HCT116 (cell line): ENCODE results near the gene CPA4. TPM values are rescaled to one million over a fixed set of nuclear protein-coding genes. Genes with fewer than 3 reads are reported as not detected.

Experiments
- ATAC-seq: fragments of 200-7000 bp; cut with Tn5 transposase; 2 replicates; pipeline ENCODE4 v1.9.1; 2020; ENCODE audit warnings: mild to moderate bottlenecking, moderate library complexity
- BruUV-seq: library from RNA; stranded (reverse); fragments of 400-500 nt; replicated peaks from 2 replicates; lab custom pipeline; 2021; lab: Mats Ljungman, UMichigan
- CTCF ChIA-PET: fragments of 300-600 bp; sonication (Branson Sonifier 250); formaldehyde crosslinking; loops from one replicate; lab custom pipeline; 2021; ENCODE audit warnings: antibody characterized with exemption; lab: Charles Lee
- POLR2A ChIA-PET: fragments of 300-600, 350-600 bp; sonication (Branson Sonifier 250); formaldehyde crosslinking; loops from one replicate; lab custom pipeline; 2021; ENCODE audit warnings: antibody characterized with exemption; lab: Charles Lee
- RAD21 ChIA-PET, 2 experiments: fragments of 300-600 bp; sonication (Branson Sonifier 250); formaldehyde crosslinking; loops; one replicate each; lab custom pipeline; 2023; ENCODE audit warnings: low total read pairs in 2 of 2; ENCODE audit not compliant: uncharacterized antibody in 2 of 2, unreplicated experiment in 2 of 2, low non-redundant PET in 1 of 2; lab: Charles Lee
- DNase-seq: peaks from one replicate; pipeline ENCODE4 v3.0.0-alpha.2; 2010; ENCODE audit warnings: low read depth, low spot score
- H2AFZ ChIP-seq: fragments of 200-600 bp; shearing (Covaris generic), sonication (generic); 2 replicates; pipeline ENCODE4 v1.6.1; 2017; ENCODE audit warnings: low read depth, mixed run types, mixed read lengths, antibody characterized with exemption, low read length; ENCODE audit not compliant: poor library complexity, severe bottlenecking
- H3K27ac ChIP-seq: 2 replicates; pipeline ENCODE4 v1.5.1; 2012; ENCODE audit warnings: low read depth, low read length
- H3K27me3 ChIP-seq: fragments of 200-600 bp; sonication (generic); 2 replicates; pipeline ENCODE4 v1.6.1; 2016; ENCODE audit warnings: mixed run types, low read length, mixed read lengths; ENCODE audit not compliant: insufficient read depth
- H3K36me3 ChIP-seq, 2 experiments: fragments of 200-500 bp in 1 of 2; fragments of 200-600 bp in 1 of 2; sonication (Bioruptor generic) in 1 of 2; sonication (generic) in 1 of 2; 2 replicates each; pipeline versions ENCODE4 v1.5.1 to v1.6.1; 2014 to 2016; ENCODE audit warnings: low read length in 2 of 2, inconsistent platforms in 1 of 2, mixed read lengths in 1 of 2, mixed run types in 1 of 2; ENCODE audit not compliant: insufficient read depth in 2 of 2, control insufficient read depth in 1 of 2
- H3K4me1 ChIP-seq, 2 experiments: fragments of 200-600 bp in 1 of 2; sonication (generic) in 1 of 2; 2 replicates each; pipeline versions ENCODE4 v1.5.1 to v1.6.1; 2012 to 2017; ENCODE audit warnings: low read length in 2 of 2, inconsistent platforms in 1 of 2, mild to moderate bottlenecking in 1 of 2, mixed read lengths in 1 of 2, mixed run types in 1 of 2, moderate library complexity in 1 of 2; ENCODE audit not compliant: insufficient read depth in 2 of 2, control insufficient read depth in 1 of 2
- H3K4me2 ChIP-seq: fragments of 200-600 bp; sonication (generic); 2 replicates; pipeline ENCODE4 v1.6.1; 2017; ENCODE audit warnings: mixed run types, low read length, mixed read lengths
- H3K4me3 ChIP-seq, 2 experiments: fragments of 200-600 bp in 1 of 2; sonication (generic) in 1 of 2; replicated peaks in 1 of 2; 2 replicates each; pipeline ENCODE4 v1.5.1; 2011 to 2016; ENCODE audit warnings: low read length in 2 of 2, control low read depth in 1 of 2, low read depth in 1 of 2, mild to moderate bottlenecking in 1 of 2, mixed read lengths in 1 of 2, mixed run types in 1 of 2
- H3K79me2 ChIP-seq: fragments of 200-600 bp; sonication (generic); 2 replicates; pipeline ENCODE4 v1.6.1; 2017; ENCODE audit warnings: mild to moderate bottlenecking, mixed run types, low read length, moderate library complexity, mixed read lengths; ENCODE audit not compliant: insufficient read depth
- H3K9ac ChIP-seq: fragments of 200-600 bp; sonication (generic); 2 replicates; pipeline ENCODE4 v1.6.1; 2016; ENCODE audit warnings: low read length, mixed read lengths
- H3K9me2 ChIP-seq: fragments of 200-600 bp; sonication (generic), shearing (Covaris generic); 2 replicates; pipeline ENCODE4 v1.6.1; 2017; ENCODE audit warnings: mixed run types, mild to moderate bottlenecking, moderate library complexity; ENCODE audit not compliant: insufficient read depth
- H3K9me3 ChIP-seq, 2 experiments: fragments of 200-500 bp in 1 of 2; fragments of 200-600 bp in 1 of 2; sonication (Bioruptor generic) in 1 of 2; sonication (generic) in 1 of 2; 2 replicates each; pipeline ENCODE4 v1.6.1; 2014 to 2017; ENCODE audit warnings: low read length in 2 of 2, mixed read lengths in 2 of 2, inconsistent platforms in 1 of 2, low read depth in 1 of 2, mild to moderate bottlenecking in 1 of 2, mixed run types in 1 of 2, moderate library complexity in 1 of 2; ENCODE audit not compliant: control insufficient read depth in 1 of 2, insufficient read depth in 1 of 2
- H4K20me1 ChIP-seq: fragments of 200-600 bp; sonication (generic), shearing (Covaris generic); 2 replicates; pipeline ENCODE4 v1.6.1; 2017; ENCODE audit warnings: mixed run types, mild to moderate bottlenecking, moderate library complexity; ENCODE audit not compliant: insufficient read depth
- ATF3 ChIP-seq: IDR thresholded peaks from 2 replicates; pipeline ENCODE4 v1.6.1; 2012
- CEBPB ChIP-seq: IDR thresholded peaks from 2 replicates; pipeline ENCODE4 v1.6.1; 2012; ENCODE audit warnings: low read depth
- CTCF ChIP-seq, 3 experiments: fragments of 200-600 bp in 1 of 3; sonication (generic) in 1 of 3; IDR thresholded peaks in 2 of 3; conservative IDR thresholded peaks in 1 of 3; 2 replicates each; pipeline ENCODE4 v1.5.1; 2012 to 2017; ENCODE audit warnings: low read depth in 2 of 3, low read length in 2 of 3, antibody characterized with exemption in 1 of 3, borderline replicate concordance in 1 of 3, control low read depth in 1 of 3, mild to moderate bottlenecking in 1 of 3, mixed read lengths in 1 of 3, mixed run types in 1 of 3, moderate library complexity in 1 of 3; ENCODE audit not compliant: insufficient read depth in 1 of 3
- EGR1 ChIP-seq: IDR thresholded peaks from 2 replicates; pipeline ENCODE4 v1.6.1; 2012; ENCODE audit warnings: low read depth
- ELF1 ChIP-seq: IDR thresholded peaks from 2 replicates; pipeline ENCODE4 v1.6.1; 2012; ENCODE audit warnings: low read depth, borderline replicate concordance
- EZH2 ChIP-seq: fragments of 200-600 bp; sonication (generic); IDR thresholded peaks from 2 replicates; pipeline ENCODE4 v1.6.1; 2017; ENCODE audit warnings: antibody characterized with exemption, mixed run types
- FOSL1 ChIP-seq: IDR thresholded peaks from 2 replicates; pipeline ENCODE4 v1.6.1; 2012; ENCODE audit warnings: low read depth
- JUND ChIP-seq: IDR thresholded peaks from 2 replicates; pipeline ENCODE4 v1.6.1; 2012
- MAX ChIP-seq: IDR thresholded peaks from 2 replicates; pipeline ENCODE4 v1.6.1; 2012
- POLR2A ChIP-seq: IDR thresholded peaks from 2 replicates; pipeline ENCODE4 v1.7.0; 2011; ENCODE audit warnings: borderline replicate concordance; ENCODE audit not compliant: insufficient read depth, insufficient read length; ENCODE audit errors: extremely low read depth
- POLR2AphosphoS5 ChIP-seq: IDR thresholded peaks from 2 replicates; pipeline ENCODE4 v1.6.1; 2011; ENCODE audit warnings: mild to moderate bottlenecking, low read depth, low read length, moderate library complexity
- RAD21 ChIP-seq: IDR thresholded peaks from 2 replicates; pipeline ENCODE4 v1.6.1; 2012; ENCODE audit warnings: low read depth, mild to moderate bottlenecking
- REST ChIP-seq: IDR thresholded peaks from 2 replicates; pipeline ENCODE4 v1.6.1; 2012; ENCODE audit warnings: low read depth
- SIN3A ChIP-seq: IDR thresholded peaks from 2 replicates; pipeline ENCODE4 v1.6.1; 2012; ENCODE audit warnings: low read depth
- SP1 ChIP-seq: IDR thresholded peaks from 2 replicates; pipeline ENCODE4 v1.6.1; 2012; ENCODE audit warnings: low read depth
- SRF ChIP-seq: IDR thresholded peaks from 2 replicates; pipeline ENCODE4 v1.6.1; 2012; ENCODE audit warnings: low read depth
- TCF7L2 ChIP-seq: IDR thresholded peaks from 2 replicates; pipeline ENCODE4 v1.7.0; 2011; ENCODE audit warnings: borderline replicate concordance, inconsistent platforms; ENCODE audit not compliant: insufficient read depth, insufficient read length; ENCODE audit errors: extremely low read depth
- YY1 ChIP-seq: IDR thresholded peaks from 2 replicates; pipeline ENCODE4 v1.6.1; 2011; ENCODE audit warnings: low read length, low read depth, moderate library complexity, mild to moderate bottlenecking; ENCODE audit not compliant: insufficient replicate concordance; ENCODE audit errors: extremely low read depth
- ZBTB33 ChIP-seq: IDR thresholded peaks from 2 replicates; pipeline ENCODE4 v1.6.1; 2011; ENCODE audit warnings: mild to moderate bottlenecking, low read length, moderate library complexity; ENCODE audit not compliant: insufficient replicate concordance; ENCODE audit errors: extremely low read depth
- ZFX ChIP-seq: fragments of 450-650 bp; IDR thresholded peaks from 2 replicates; pipeline ENCODE4 v1.6.1; 2017
- intact Hi-C: fragments of 100-400 bp; cut with micrococcal nuclease; formaldehyde crosslinking; loops from 2 replicates; pipeline ENCODE4 v1.10.0; 2022
- total RNA-seq: library from RNA; stranded (reverse); gene quantifications from one replicate; pipeline ENCODE4 v1.2.1, GENCODE V29; 2021; ENCODE audit not compliant: unreplicated experiment

Gene CPA4
- total RNA-seq, 1 experiment from 2014 or later, result 38.7 TPM

GRCh38 chr7:130273933-130274255 is 19.1 kb upstream of the CPA4 start:
- BruUV-seq, result no TSS peak
- H3K9ac ChIP-seq, result no peak overlapping the region
- H3K27me3 ChIP-seq, result no peaks in the 10 kb centered on the region
- ATAC-seq (no peak), DNase-seq (no peak)
- ChIA-PET RAD21 (no interaction called here), POLR2A (no interaction called here), CTCF (no interaction called here)
- no peaks in the 10 kb centered on the region for H4K20me1 ChIP-seq
- H3K9me3 ChIP-seq, result no peaks in the 10 kb centered on the region
- H3K9me2 ChIP-seq, result no peaks in the 10 kb centered on the region
- H2AFZ ChIP-seq, result no peak overlapping the region
- H3K4me3 ChIP-seq, result no peak overlapping the region
- H3K4me1 ChIP-seq, result peaks cover 0 to 3% of the 10 kb centered on the region in 2 experiments; a peak in 1 of 4 replicates
- no peak overlapping the region for H3K4me2 ChIP-seq
- H3K79me2 ChIP-seq, result no peaks in the 10 kb centered on the region
- H3K36me3 ChIP-seq, result no peaks in the 10 kb centered on the region
- intact Hi-C loops, result loop anchor here (10.0 kb wide), 1 partner anchor 211 kb away; no protein-coding TSS in a partner anchor
- TF ChIP-seq ELF1 (no peak), ZFX (no peak), JUND (no peak), MAX (no peak), REST (no peak), YY1 (no peak), POLR2AphosphoS5 (no peak), CEBPB (no peak), FOSL1 (no peak), POLR2A (no peak), EGR1 (no peak), SP1 (no peak), TCF7L2 (no peak), SRF (no peak), CTCF (IDR thresholded peaks at IDR 0.05 in 2 of 3, conservative IDR thresholded peaks at IDR 0.05 in 1 of 3; ENCODE audit: borderline replicate concordance in 1 of 3, insufficient read depth in 1 of 3, low read depth in 2 of 3, low read length in 2 of 3) (no peak), ATF3 (no peak), EZH2 (no peak), RAD21 (no peak), SIN3A (no peak), ZBTB33 (no peak)
- H3K27ac ChIP-seq, result no peak overlapping the region
